SK-N-SH treated with all-trans-retinoic acid at 6 μM for 48 hours (cell line): ENCODE results near the gene GBF1.

Source experiments
- ATAC-seq: fragments of 200-7000 bp; cut with Tn5 transposase; 3 replicates; pipeline ENCODE4 v1.9.1; 2020; ENCODE audit warnings: mild to moderate bottlenecking, moderate library complexity
- ARNTL ChIP-seq: fragments of 450-650 bp; formaldehyde crosslinking; IDR thresholded peaks from 2 replicates; pipeline ENCODE4 v1.5.0; 2020; ENCODE audit warnings: low read depth, mild to moderate bottlenecking, moderate library complexity, borderline replicate concordance
- BACH2 ChIP-seq: fragments of 250-450 bp; sonication (Bioruptor Pico); IDR thresholded peaks from 2 replicates; pipeline ENCODE4 v1.9.0; 2021; ENCODE audit warnings: mild to moderate bottlenecking, borderline replicate concordance
- CREB5 ChIP-seq: fragments of 250-450 bp; sonication (Bioruptor Pico); IDR thresholded peaks from 2 replicates; pipeline ENCODE4 v1.5.1; 2020; ENCODE audit warnings: low read depth, mild to moderate bottlenecking, moderate library complexity
- CSDC2 ChIP-seq: fragments of 250-450 bp; sonication (Bioruptor Pico); IDR thresholded peaks from 2 replicates; pipeline ENCODE4 v1.5.0; 2020; ENCODE audit warnings: mild to moderate bottlenecking, moderate library complexity
- ESRRG ChIP-seq: fragments of 250-450 bp; sonication (Bioruptor Pico); IDR thresholded peaks from 2 replicates; pipeline ENCODE4 v1.6.1; 2021; ENCODE audit warnings: mild to moderate bottlenecking
- GLIS3 ChIP-seq: fragments of 250-450 bp; sonication (Bioruptor Pico); IDR thresholded peaks from 2 replicates; pipeline ENCODE4 v1.5.0; 2020; ENCODE audit warnings: mild to moderate bottlenecking, moderate library complexity
- ISL1 ChIP-seq: fragments of 250-450 bp; sonication (Bioruptor Pico); IDR thresholded peaks from 2 replicates; pipeline ENCODE4 v2.1.2; 2022; ENCODE audit warnings: mild to moderate bottlenecking, moderate library complexity
- OSR1 ChIP-seq: fragments of 250-450 bp; sonication (Bioruptor Pico); IDR thresholded peaks from 2 replicates; pipeline ENCODE4 v1.8.0; 2022; ENCODE audit warnings: moderate library complexity, mild to moderate bottlenecking, inconsistent platforms
- PATZ1 ChIP-seq: fragments of 250-450 bp; sonication (Bioruptor Pico); IDR thresholded peaks from 2 replicates; pipeline ENCODE4 v1.8.0; 2020; ENCODE audit warnings: mild to moderate bottlenecking, moderate library complexity, borderline replicate concordance
- RARB ChIP-seq: fragments of 250-450 bp; sonication (Bioruptor Pico); IDR thresholded peaks from 2 replicates; pipeline ENCODE4 v1.8.0; 2021; ENCODE audit warnings: mild to moderate bottlenecking, moderate library complexity
- SNAI2 ChIP-seq: fragments of 250-450 bp; sonication (Bioruptor Pico); IDR thresholded peaks from 2 replicates; pipeline ENCODE4 v1.5.0; 2020; ENCODE audit warnings: mild to moderate bottlenecking, moderate library complexity
- TCF4 ChIP-seq: fragments of 250-450 bp; sonication (Bioruptor Pico); IDR thresholded peaks from 2 replicates; pipeline ENCODE4 v1.8.0; 2021; ENCODE audit warnings: mild to moderate bottlenecking, moderate library complexity, borderline replicate concordance
- TOX ChIP-seq: fragments of 250-450 bp; sonication (Bioruptor Pico); IDR thresholded peaks from 2 replicates; pipeline ENCODE4 v1.8.0; 2021; ENCODE audit warnings: mild to moderate bottlenecking, moderate library complexity, borderline replicate concordance
- ZC3H10 ChIP-seq: fragments of 250-450 bp; sonication (Bioruptor Pico); IDR thresholded peaks from 2 replicates; pipeline ENCODE4 v1.5.1; 2021; ENCODE audit warnings: mild to moderate bottlenecking, moderate library complexity
- ZFP3 ChIP-seq: fragments of 250-450 bp; sonication (Bioruptor Pico); IDR thresholded peaks from 2 replicates; pipeline ENCODE4 v1.5.0; 2020; ENCODE audit warnings: mild to moderate bottlenecking, moderate library complexity
- ZFP30 ChIP-seq: fragments of 450-650 bp; formaldehyde crosslinking; IDR thresholded peaks from 2 replicates; pipeline ENCODE4 v1.5.0; 2022; ENCODE audit warnings: mild to moderate bottlenecking, moderate library complexity
- ZNF565 ChIP-seq: fragments of 450-650 bp; formaldehyde crosslinking; conservative IDR thresholded peaks from 2 replicates; pipeline ENCODE4 v1.5.0; 2020; ENCODE audit warnings: low read depth, mild to moderate bottlenecking, moderate library complexity
- ZNF70 ChIP-seq: fragments of 450-650 bp; formaldehyde crosslinking; IDR thresholded peaks from 2 replicates; pipeline ENCODE4 v1.5.0; 2020; ENCODE audit warnings: mild to moderate bottlenecking, moderate library complexity
- ZNF8 ChIP-seq: fragments of 450-650 bp; formaldehyde crosslinking; IDR thresholded peaks from 2 replicates; pipeline ENCODE4 v1.5.0; 2020; ENCODE audit warnings: mild to moderate bottlenecking, moderate library complexity
- TF ChIP-seq, protein P1 (sequence below): fragments of 250-450 bp; sonication (Bioruptor Pico); IDR thresholded peaks from 2 replicates; pipeline ENCODE4 v1.5.0; 2020; ENCODE audit warnings: mild to moderate bottlenecking, moderate library complexity
- TF ChIP-seq, protein P2 (sequence below): fragments of 250-450 bp; sonication (Bioruptor Pico); IDR thresholded peaks from 2 replicates; pipeline ENCODE4 v1.5.1; 2021; ENCODE audit warnings: mild to moderate bottlenecking, moderate library complexity
- TF ChIP-seq, protein P3 (sequence below): fragments of 250-450 bp; sonication (Bioruptor Pico); IDR thresholded peaks from 2 replicates; pipeline ENCODE4 v1.8.0; 2021; ENCODE audit warnings: low read depth, mild to moderate bottlenecking, moderate library complexity, borderline replicate concordance

The GBF1 gene

DNA sequence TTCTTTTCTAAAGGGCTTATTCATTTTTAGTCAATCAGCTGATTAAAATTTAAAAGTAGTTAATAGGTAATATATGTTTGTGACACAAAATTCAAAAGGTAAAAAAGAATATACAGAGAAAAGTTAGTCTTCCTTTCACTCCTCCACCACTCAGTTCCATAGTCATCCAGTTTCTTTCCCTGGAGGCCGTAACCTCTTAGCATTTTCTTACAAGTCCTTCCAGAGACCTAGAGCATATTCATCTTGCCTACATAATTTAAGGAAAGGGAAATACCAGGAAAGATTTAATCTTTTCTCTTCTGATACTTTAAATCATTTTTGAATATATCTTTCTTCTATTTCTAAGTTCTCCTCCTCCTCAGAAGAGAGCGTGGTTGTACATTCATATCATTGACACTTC, 10.1 kb downstream of the GBF1 start:
- TF ChIP-seq CREB5 = no peak
- TF ChIP-seq GLIS3 (CRISPR knock-in tag) = no peak
- TF ChIP-seq TCF4 = no peak
- TF ChIP-seq, protein P1, sequence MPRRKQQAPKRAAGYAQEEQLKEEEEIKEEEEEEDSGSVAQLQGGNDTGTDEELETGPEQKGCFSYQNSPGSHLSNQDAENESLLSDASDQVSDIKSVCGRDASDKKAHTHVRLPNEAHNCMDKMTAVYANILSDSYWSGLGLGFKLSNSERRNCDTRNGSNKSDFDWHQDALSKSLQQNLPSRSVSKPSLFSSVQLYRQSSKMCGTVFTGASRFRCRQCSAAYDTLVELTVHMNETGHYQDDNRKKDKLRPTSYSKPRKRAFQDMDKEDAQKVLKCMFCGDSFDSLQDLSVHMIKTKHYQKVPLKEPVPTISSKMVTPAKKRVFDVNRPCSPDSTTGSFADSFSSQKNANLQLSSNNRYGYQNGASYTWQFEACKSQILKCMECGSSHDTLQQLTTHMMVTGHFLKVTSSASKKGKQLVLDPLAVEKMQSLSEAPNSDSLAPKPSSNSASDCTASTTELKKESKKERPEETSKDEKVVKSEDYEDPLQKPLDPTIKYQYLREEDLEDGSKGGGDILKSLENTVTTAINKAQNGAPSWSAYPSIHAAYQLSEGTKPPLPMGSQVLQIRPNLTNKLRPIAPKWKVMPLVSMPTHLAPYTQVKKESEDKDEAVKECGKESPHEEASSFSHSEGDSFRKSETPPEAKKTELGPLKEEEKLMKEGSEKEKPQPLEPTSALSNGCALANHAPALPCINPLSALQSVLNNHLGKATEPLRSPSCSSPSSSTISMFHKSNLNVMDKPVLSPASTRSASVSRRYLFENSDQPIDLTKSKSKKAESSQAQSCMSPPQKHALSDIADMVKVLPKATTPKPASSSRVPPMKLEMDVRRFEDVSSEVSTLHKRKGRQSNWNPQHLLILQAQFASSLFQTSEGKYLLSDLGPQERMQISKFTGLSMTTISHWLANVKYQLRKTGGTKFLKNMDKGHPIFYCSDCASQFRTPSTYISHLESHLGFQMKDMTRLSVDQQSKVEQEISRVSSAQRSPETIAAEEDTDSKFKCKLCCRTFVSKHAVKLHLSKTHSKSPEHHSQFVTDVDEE (CRISPR knock-in tag) = no peak
- no peak for TF ChIP-seq SNAI2
- TF ChIP-seq ESRRG (CRISPR knock-in tag) = no peak
- no peak for TF ChIP-seq OSR1 (CRISPR knock-in tag)
- no peak for TF ChIP-seq ZFP3 (CRISPR knock-in tag)
- TF ChIP-seq RARB (CRISPR knock-in tag) = no peak
- no peak for ATAC-seq

- no peak for ATAC-seq
- TF ChIP-seq, protein P2, sequence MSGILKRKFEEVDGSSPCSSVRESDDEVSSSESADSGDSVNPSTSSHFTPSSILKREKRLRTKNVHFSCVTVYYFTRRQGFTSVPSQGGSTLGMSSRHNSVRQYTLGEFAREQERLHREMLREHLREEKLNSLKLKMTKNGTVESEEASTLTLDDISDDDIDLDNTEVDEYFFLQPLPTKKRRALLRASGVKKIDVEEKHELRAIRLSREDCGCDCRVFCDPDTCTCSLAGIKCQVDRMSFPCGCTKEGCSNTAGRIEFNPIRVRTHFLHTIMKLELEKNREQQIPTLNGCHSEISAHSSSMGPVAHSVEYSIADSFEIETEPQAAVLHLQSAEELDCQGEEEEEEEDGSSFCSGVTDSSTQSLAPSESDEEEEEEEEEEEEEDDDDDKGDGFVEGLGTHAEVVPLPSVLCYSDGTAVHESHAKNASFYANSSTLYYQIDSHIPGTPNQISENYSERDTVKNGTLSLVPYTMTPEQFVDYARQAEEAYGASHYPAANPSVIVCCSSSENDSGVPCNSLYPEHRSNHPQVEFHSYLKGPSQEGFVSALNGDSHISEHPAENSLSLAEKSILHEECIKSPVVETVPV (CRISPR knock-in tag) = no peak
- TF ChIP-seq CSDC2 (CRISPR knock-in tag) (no peak), BACH2 (CRISPR knock-in tag) (no peak), SNAI2 (no peak), ZC3H10 (CRISPR knock-in tag) (no peak), RARB (CRISPR knock-in tag) (no peak), ZFP3 (CRISPR knock-in tag) (no peak), ZNF70 (CRISPR knock-in tag) (no peak), ARNTL (CRISPR knock-in tag) (no peak), GLIS3 (CRISPR knock-in tag) (no peak), ZNF565 (CRISPR knock-in tag) (no peak), ZFP30 (CRISPR knock-in tag) (no peak), PATZ1 (CRISPR knock-in tag) (no peak), ESRRG (CRISPR knock-in tag) (no peak), TCF4 (no peak), CREB5 (no peak), TOX (CRISPR knock-in tag) (no peak), ISL1 (CRISPR knock-in tag) (no peak), ZNF8 (no peak)
- TF ChIP-seq, protein P3, sequence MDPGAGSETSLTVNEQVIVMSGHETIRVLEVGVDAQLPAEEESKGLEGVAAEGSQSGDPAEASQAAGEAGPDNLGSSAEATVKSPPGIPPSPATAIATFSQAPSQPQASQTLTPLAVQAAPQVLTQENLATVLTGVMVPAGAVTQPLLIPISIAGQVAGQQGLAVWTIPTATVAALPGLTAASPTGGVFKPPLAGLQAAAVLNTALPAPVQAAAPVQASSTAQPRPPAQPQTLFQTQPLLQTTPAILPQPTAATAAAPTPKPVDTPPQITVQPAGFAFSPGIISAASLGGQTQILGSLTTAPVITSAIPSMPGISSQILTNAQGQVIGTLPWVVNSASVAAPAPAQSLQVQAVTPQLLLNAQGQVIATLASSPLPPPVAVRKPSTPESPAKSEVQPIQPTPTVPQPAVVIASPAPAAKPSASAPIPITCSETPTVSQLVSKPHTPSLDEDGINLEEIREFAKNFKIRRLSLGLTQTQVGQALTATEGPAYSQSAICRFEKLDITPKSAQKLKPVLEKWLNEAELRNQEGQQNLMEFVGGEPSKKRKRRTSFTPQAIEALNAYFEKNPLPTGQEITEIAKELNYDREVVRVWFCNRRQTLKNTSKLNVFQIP = no peak
- TF ChIP-seq, all 23 proteins: peak for 0
Measured at GRCh38 chr10:102261196-102261595, 15.9 kb downstream of the GBF1 start.
